Natural killer cell (primary cell): Measurements from ENCODE around the gene RNF4. TPM values are rescaled to one million over a fixed set of nuclear protein-coding genes. Genes with fewer than 3 reads are reported as not detected.

Experiments
- ATAC-seq, 3 donors: fragments of 150-1000 bp in 2 of 3; fragments of 200-7000 bp in 1 of 3; cut with Tn5 transposase; 1 replicate in 1 of 3; 2 replicates in 2 of 3; pipeline ENCODE4 v1.10.0; 2021; ENCODE audit warnings: mild to moderate bottlenecking in 2 of 3, moderate library complexity in 2 of 3
- DNase-seq, 2 donors: peaks; one replicate each; pipeline versions ENCODE4 v3.0.0 to v3.0.0-alpha.2; 2013 to 2021; ENCODE audit warnings: mixed read lengths in 1 of 2
- H3K27ac ChIP-seq: one replicate; pipeline ENCODE4 v1.5.1; 2013; ENCODE audit warnings: mild to moderate bottlenecking, low read length
- H3K27me3 ChIP-seq: one replicate; pipeline ENCODE4 v1.6.1; 2013; ENCODE audit warnings: low read length; ENCODE audit not compliant: control insufficient read depth, insufficient read depth
- H3K36me3 ChIP-seq: one replicate; pipeline ENCODE4 v1.6.1; 2013; ENCODE audit warnings: low read length; ENCODE audit not compliant: control insufficient read depth, insufficient read depth
- H3K4me1 ChIP-seq: one replicate; pipeline ENCODE4 v1.6.1; 2013; ENCODE audit warnings: low read length; ENCODE audit not compliant: control insufficient read depth, insufficient read depth
- H3K4me3 ChIP-seq: one replicate; pipeline ENCODE4 v1.5.1; 2013; ENCODE audit warnings: low read length
- H3K9me3 ChIP-seq: one replicate; pipeline ENCODE4 v1.6.1; 2013; ENCODE audit warnings: low read length; ENCODE audit not compliant: control insufficient read depth, insufficient read depth
- H3K27ac Mint-ChIP-seq, 2 donors: one replicate each; pipeline ENCODE4 v1.8.0; 2022; ENCODE audit warnings: mild to moderate bottlenecking in 2 of 2, mixed read lengths in 2 of 2, moderate library complexity in 1 of 2
- H3K27me3 Mint-ChIP-seq, 2 donors: one replicate each; pipeline ENCODE4 v1.8.0; 2022; ENCODE audit warnings: low read depth in 2 of 2, mixed read lengths in 2 of 2
- H3K36me3 Mint-ChIP-seq: one replicate; pipeline ENCODE4 v1.8.0; 2022; ENCODE audit warnings: mixed read lengths
- H3K4me1 Mint-ChIP-seq, 2 donors: one replicate each; pipeline ENCODE4 v1.8.0; 2022; ENCODE audit warnings: mixed read lengths in 2 of 2
- H3K4me3 Mint-ChIP-seq: one replicate; pipeline ENCODE4 v1.8.0; 2022; ENCODE audit warnings: mild to moderate bottlenecking, moderate library complexity, mixed read lengths
- H3K9me3 Mint-ChIP-seq, 2 donors: one replicate each; pipeline ENCODE4 v1.8.0; 2022; ENCODE audit warnings: mixed read lengths in 2 of 2
- CTCF ChIP-seq: fragments of 200-600 bp; IDR thresholded peaks from one replicate; pipeline ENCODE4 v1.8.0; 2022; ENCODE audit warnings: antibody characterized with exemption
- WGBS: methylation state at CpG from one replicate; pipeline ENCODE4 v1.1.7; 2013; ENCODE audit warnings: missing lambda C conversion rate; ENCODE audit not compliant: insufficient coverage; 5-methylcytosine and 5-hydroxymethylcytosine counted together
- intact Hi-C: fragments of 100-400 bp; cut with micrococcal nuclease; formaldehyde crosslinking; loops from one replicate; pipeline ENCODE4 v1.14.2; 2022
- total RNA-seq, 4 donors: library from RNA; stranded (reverse); fragments of 120-200 nt in 1 of 4; gene quantifications; one replicate each; pipeline versions ENCODE4 v1.2.3 to v1.2.4, GENCODE V29; 2013 to 2022

Gene RNF4
- total RNA-seq, 3 donors from 2014 or later (not counting 1 experiment from before 2014, with no cell fraction given), result 103 to 130 (median 123) TPM

- Histone ChIP-seq H3K27me3 (no peaks in the 10 kb centered on the region), H3K4me3 (no peak overlapping the region), H3K36me3 (no peaks in the 10 kb centered on the region), H3K9me3 (no peaks in the 10 kb centered on the region), H3K27ac (no peak overlapping the region), H3K4me1 (peaks cover 7% of the 10 kb centered on the region)
- H3K4me3 Mint-ChIP-seq, result no peak overlapping the region
- H3K27ac Mint-ChIP-seq, result no peak overlapping the region
- H3K27me3 Mint-ChIP-seq, result no peaks in the 10 kb centered on the region
- TF ChIP-seq CTCF, result no peak
- no peaks in the 10 kb centered on the region for H3K9me3 Mint-ChIP-seq
- ATAC-seq (no peak), DNase-seq (no peak)
- intact Hi-C loops, result no loop called here
- no peaks in the 10 kb centered on the region for H3K36me3 Mint-ChIP-seq
- 87% methylated on average over 30 of the region's 30 CpGs for WGBS
- peaks cover 0 to 5% of the 10 kb centered on the region in 2 donors for H3K4me1 Mint-ChIP-seq
Measured at GRCh38 chr4:2436761-2437474, 32.0 kb upstream of the RNF4 start.

GRCh38 chr4:2437475-2438215 lies 31.3 kb upstream of the RNF4 start:
- H3K36me3 ChIP-seq, result no peaks in the 10 kb centered on the region
- H3K4me1 ChIP-seq, result peaks cover 8% of the 10 kb centered on the region
- Mint-ChIP-seq H3K27me3 (no peaks in the 10 kb centered on the region), H3K4me1 (peaks cover 0 to 5% of the 10 kb centered on the region in 2 donors), H3K36me3 (no peaks in the 10 kb centered on the region), H3K27ac (no peak overlapping the region), H3K4me3 (no peak overlapping the region), H3K9me3 (no peaks in the 10 kb centered on the region)
- TF ChIP-seq CTCF, result no peak
- H3K27ac ChIP-seq, result no peak overlapping the region
- no peaks in the 10 kb centered on the region for H3K9me3 ChIP-seq
- DNase-seq (no peak), ATAC-seq (no peak)
- H3K27me3 ChIP-seq, result no peaks in the 10 kb centered on the region
- H3K4me3 ChIP-seq, result no peak overlapping the region
- intact Hi-C loops, result no loop called here
- 86% methylated on average over 24 of the region's 25 CpGs for WGBS

- intact Hi-C loops, result no loop called here
- no peaks in the 10 kb centered on the region for H3K27me3 Mint-ChIP-seq
- H3K27ac Mint-ChIP-seq, result no peak overlapping the region
- H3K4me3 Mint-ChIP-seq, result no peak overlapping the region
- H3K36me3 Mint-ChIP-seq, result no peaks in the 10 kb centered on the region
- ATAC-seq (no peak), DNase-seq (no peak)
- no peak for TF ChIP-seq CTCF
- Histone ChIP-seq H3K4me1 (peaks cover 8% of the 10 kb centered on the region), H3K36me3 (no peaks in the 10 kb centered on the region), H3K9me3 (no peaks in the 10 kb centered on the region), H3K27ac (no peak overlapping the region), H3K4me3 (no peak overlapping the region), H3K27me3 (no peaks in the 10 kb centered on the region)
- H3K9me3 Mint-ChIP-seq, result no peaks in the 10 kb centered on the region
- H3K4me1 Mint-ChIP-seq, result peaks cover 0 to 5% of the 10 kb centered on the region in 2 donors
- 91% methylated on average over 16 of the region's 16 CpGs for WGBS
Measured at GRCh38 chr4:2438822-2439718, 29.8 kb upstream of the RNF4 start.
